ENCODE data around the gene NCBP3.

Gene NCBP3

DNA sequence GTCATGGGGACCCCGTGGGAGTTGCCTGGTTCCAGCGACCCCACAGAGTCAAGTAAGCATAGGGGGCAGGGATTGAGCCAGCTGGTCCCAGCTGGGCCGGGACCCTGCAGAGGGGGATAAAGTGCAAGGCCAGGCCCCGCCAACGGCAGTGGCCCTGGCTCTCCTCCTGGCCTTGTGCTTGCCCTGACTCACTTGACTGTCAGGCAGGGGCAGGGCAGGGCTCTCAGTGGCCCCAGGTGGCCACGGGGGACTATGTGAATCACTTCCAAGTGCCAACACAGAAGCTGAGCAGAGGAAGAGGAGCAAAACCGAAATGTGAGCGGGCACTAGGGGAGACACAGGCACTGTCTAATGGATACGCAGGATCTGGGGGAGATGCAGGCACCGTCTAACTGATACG, 21.6 kb upstream of the NCBP3 start:
- DNase-seq (ENCODE audit: low read depth) = no peak
- TF ChIP-seq, protein P1, sequence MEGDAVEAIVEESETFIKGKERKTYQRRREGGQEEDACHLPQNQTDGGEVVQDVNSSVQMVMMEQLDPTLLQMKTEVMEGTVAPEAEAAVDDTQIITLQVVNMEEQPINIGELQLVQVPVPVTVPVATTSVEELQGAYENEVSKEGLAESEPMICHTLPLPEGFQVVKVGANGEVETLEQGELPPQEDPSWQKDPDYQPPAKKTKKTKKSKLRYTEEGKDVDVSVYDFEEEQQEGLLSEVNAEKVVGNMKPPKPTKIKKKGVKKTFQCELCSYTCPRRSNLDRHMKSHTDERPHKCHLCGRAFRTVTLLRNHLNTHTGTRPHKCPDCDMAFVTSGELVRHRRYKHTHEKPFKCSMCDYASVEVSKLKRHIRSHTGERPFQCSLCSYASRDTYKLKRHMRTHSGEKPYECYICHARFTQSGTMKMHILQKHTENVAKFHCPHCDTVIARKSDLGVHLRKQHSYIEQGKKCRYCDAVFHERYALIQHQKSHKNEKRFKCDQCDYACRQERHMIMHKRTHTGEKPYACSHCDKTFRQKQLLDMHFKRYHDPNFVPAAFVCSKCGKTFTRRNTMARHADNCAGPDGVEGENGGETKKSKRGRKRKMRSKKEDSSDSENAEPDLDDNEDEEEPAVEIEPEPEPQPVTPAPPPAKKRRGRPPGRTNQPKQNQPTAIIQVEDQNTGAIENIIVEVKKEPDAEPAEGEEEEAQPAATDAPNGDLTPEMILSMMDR (IDR thresholded peaks at IDR 0.05; ENCODE audit: low read length, missing control alignments) = no peak
- H3K4me3 ChIP-seq (replicated peaks; ENCODE audit: low read depth, low read length) = no peak overlapping the region

DNA sequence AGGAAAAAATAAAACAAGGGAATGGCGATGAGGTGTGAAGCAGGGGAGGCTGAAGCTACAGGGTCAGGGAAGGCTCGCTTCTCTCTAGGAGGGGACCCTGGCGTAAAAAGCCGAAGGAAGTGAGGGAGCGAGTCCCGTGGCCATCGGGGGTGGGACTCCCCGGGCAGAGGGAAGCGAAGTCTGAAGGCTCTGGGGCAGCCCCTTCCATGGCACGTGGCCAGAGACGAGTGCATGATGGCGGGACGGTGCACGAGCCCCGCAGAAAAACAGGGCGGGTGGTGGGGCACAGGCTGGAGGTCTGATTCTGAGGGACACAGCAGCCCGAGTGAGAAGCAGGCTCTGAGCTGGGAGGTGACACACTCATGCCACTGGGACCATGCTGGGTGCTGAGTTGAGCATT, 21.1 kb upstream of the NCBP3 start:
- no peak for DNase-seq (ENCODE audit: low read depth)
- no peak overlapping the region for H3K4me3 ChIP-seq (replicated peaks; ENCODE audit: low read depth, low read length)
- TF ChIP-seq, protein P1 (IDR thresholded peaks at IDR 0.05; ENCODE audit: low read length, missing control alignments) = no peak

DNA sequence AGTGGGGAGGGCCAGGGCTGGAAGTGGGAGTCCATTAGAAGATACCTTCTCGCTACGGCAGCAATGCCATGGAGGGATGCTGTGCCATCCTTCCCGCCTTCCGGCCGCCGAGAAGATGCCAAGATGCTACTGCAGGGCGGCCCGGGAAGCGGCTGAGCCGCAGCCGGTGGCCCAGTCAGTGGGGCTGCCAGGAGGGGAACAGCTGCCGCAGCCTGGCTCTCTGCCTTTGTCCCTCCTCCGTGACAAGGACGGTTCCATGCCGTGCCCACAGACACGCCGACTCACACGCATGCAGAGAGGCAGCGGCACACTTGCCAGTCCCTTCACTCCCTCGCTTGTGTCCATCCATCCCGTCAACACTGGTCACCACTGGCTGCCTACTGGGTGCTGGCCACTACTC, 20.2 kb upstream of the NCBP3 start:
- DNase-seq (ENCODE audit: low read depth) = no peak
- no peak overlapping the region for H3K4me3 ChIP-seq (replicated peaks; ENCODE audit: low read depth, low read length)
- TF ChIP-seq, protein P1 (IDR thresholded peaks at IDR 0.05; ENCODE audit: low read length, missing control alignments) = no peak

DNA sequence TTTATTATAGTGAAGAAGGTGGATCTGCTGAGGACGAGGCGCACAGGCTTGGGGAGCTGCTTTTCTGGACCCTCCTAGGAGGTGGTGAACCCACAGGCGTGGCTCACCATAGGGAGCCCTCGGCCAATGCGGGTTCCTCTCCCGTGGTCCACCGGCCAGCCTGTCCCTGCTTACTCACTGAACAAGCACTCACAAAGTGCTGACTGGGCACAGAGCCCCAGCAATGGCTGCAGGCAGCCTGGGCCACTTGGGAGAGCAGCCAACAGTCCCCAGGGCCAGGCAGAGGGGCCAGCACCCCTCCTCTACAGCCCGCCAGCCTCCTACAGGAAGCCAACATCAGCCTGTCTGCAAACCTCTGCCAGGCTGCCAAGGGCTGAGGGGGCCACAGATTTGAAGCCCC, 19.1 kb upstream of the NCBP3 start:
- H3K4me3 ChIP-seq (replicated peaks; ENCODE audit: low read depth, low read length) = no peak overlapping the region
- TF ChIP-seq, protein P1 (IDR thresholded peaks at IDR 0.05; ENCODE audit: low read length, missing control alignments) = no peak
- DNase-seq (ENCODE audit: low read depth) = peak; percentile 34

DNA sequence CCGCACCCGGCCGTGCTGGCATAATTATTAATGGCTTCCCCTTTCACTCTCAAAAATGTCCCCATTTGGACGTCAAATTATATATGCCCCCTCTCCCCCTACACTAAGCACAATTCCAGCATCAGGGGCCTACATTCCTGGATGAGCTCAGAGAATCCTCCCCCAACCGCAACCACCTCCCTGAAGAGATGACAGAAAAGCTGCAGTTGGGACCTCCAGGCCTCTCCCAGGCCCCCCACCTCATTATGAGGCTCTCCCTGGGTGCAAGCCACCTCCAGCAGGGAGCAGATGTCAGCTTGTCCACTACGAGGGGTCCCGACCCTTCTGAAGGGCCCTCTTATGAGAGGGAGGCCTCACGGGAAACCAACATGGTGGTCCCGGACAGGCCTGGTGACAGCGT, 18.5 kb upstream of the NCBP3 start:
- H3K4me3 ChIP-seq (replicated peaks; ENCODE audit: low read depth, low read length) = no peak overlapping the region
- DNase-seq (ENCODE audit: low read depth) = no peak
- TF ChIP-seq, protein P1 (IDR thresholded peaks at IDR 0.05; ENCODE audit: low read length, missing control alignments) = no peak

DNA sequence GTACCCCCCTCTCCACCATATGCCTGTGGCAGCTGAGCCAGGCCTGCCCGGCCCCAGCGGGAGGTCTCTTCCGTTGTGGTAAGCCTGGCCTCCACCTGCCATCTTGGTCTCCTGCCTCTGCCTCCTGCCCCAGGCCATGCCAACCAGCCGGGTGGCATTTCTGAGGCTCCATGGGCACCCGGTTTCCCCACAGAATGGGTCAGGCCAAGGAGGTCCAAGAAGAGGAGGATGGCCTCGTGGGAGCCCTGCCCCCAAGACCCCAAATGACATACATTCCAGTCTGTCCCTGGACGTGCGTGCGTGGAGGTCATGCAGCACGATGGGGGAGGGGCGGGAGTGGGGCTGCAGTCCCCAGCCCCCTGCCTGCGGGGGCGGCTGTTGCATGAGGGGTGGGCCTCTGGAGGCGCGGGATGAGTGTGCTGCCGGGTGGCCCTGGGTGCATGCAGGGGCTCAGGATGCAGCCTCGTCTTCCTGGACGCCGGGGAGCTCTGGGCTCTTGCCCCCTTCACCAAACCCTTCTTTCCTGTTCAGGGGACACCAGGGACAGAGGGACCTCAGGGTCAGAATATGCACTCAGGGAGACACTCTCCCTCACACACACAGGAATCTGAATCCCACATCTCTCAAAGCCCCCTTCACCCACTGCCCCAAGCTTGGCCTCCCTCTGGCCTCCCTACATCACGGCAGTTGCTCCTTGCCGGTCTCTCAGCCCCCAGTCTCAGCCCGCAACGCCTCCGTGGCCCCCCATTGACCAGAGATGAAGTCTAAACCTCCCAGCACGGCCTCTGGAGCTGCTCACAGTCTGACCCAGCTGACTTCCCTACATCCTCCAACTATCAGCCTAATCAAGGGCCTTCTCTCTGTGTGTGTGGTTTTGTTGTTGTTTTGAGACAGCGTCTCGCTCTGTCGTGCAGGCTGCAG, 16.0 kb upstream of the NCBP3 start:
- no peak for DNase-seq (ENCODE audit: low read depth)
- H3K4me3 ChIP-seq (replicated peaks; ENCODE audit: low read depth, low read length) = no peak overlapping the region
- TF ChIP-seq, protein P1 (IDR thresholded peaks at IDR 0.05; ENCODE audit: low read length, missing control alignments) = no peak
